Measurements from ENCODE around the gene MYRFL.
"Not testable (repeated sequence)": the region's sequence is repeated elsewhere in the genome, so short reads cannot be mapped to it uniquely, and the experiment has no call there.

The MYRFL gene

GRCh38 chr12:69824966-69825560 lies at the start of gene MYRFL:
MYRFL (plus strand) TSS chr12:69825227; CDS start chr12:69825518, 291 bp downstream.
- Mint-ChIP-seq H3K36me3 (ENCODE audit: low read depth) (no peaks in the 10 kb centered on the region), H3K4me1 (ENCODE audit: low read depth) (no peaks in the 10 kb centered on the region), H3K27ac (no peak within 1 kb of the TSS), H3K9me3 (no peaks in the 10 kb centered on the region), H3K27me3 (peaks cover 3% of the 10 kb centered on the region), H3K4me3 (no peak within 1 kb of the TSS)
- intact Hi-C loops (cut with micrococcal nuclease) = no loop called here

- Mint-ChIP-seq H3K9me3 (peaks cover 50% of the 10 kb centered on the region), H3K4me1 (ENCODE audit: low read depth) (no peaks in the 10 kb centered on the region), H3K4me3 (no peak overlapping the region), H3K36me3 (ENCODE audit: low read depth) (peaks cover 29% of the 10 kb centered on the region), H3K27me3 (no peaks in the 10 kb centered on the region), H3K27ac (no peak overlapping the region)
- intact Hi-C loops (cut with micrococcal nuclease) = no loop called here
Measured at GRCh38 chr12:69779928-69780327, 45.1 kb upstream of the MYRFL start.

GRCh38 chr12:69783365-69783764 lies 41.7 kb upstream of the MYRFL start:
- no peaks in the 10 kb centered on the region for H3K4me1 Mint-ChIP-seq (ENCODE audit: low read depth)
- H3K36me3 Mint-ChIP-seq (ENCODE audit: low read depth) = peaks cover 36% of the 10 kb centered on the region
- H3K27me3 Mint-ChIP-seq = no peaks in the 10 kb centered on the region
- no peak overlapping the region for H3K4me3 Mint-ChIP-seq
- H3K27ac Mint-ChIP-seq = no peak overlapping the region
- H3K9me3 Mint-ChIP-seq = peaks cover 50% of the 10 kb centered on the region
- intact Hi-C loops (cut with micrococcal nuclease) = no loop called here

GRCh38 chr12:69789351-69789750 lies 35.7 kb upstream of the MYRFL start:
- Mint-ChIP-seq H3K4me3 (no peak overlapping the region), H3K27me3 (no peaks in the 10 kb centered on the region), H3K9me3 (peaks cover 34% of the 10 kb centered on the region), H3K4me1 (ENCODE audit: low read depth) (no peaks in the 10 kb centered on the region), H3K27ac (no peak overlapping the region), H3K36me3 (ENCODE audit: low read depth) (peaks cover 8% of the 10 kb centered on the region)
- intact Hi-C loops (cut with micrococcal nuclease) = no loop called here

- H3K27ac Mint-ChIP-seq = no peak overlapping the region
Measured at GRCh38 chr12:69792533-69792932, 32.5 kb upstream of the MYRFL start.

GRCh38 chr12:69807101-69807897 lies 17.7 kb upstream of the MYRFL start:
- not testable (repeated sequence) for H3K27ac Mint-ChIP-seq

More at GRCh38 chr12:69792533-69792932, 32.5 kb upstream of the MYRFL start:
- Mint-ChIP-seq H3K9me3 (peaks cover 34% of the 10 kb centered on the region), H3K4me3 (no peak overlapping the region), H3K4me1 (ENCODE audit: low read depth) (no peaks in the 10 kb centered on the region), H3K36me3 (ENCODE audit: low read depth) (peaks cover 12% of the 10 kb centered on the region), H3K27me3 (no peaks in the 10 kb centered on the region)
- intact Hi-C loops (cut with micrococcal nuclease) = no loop called here

GRCh38 chr12:69810870-69811498 lies 14.0 kb upstream of the MYRFL start:
- H3K4me3 Mint-ChIP-seq = no peak overlapping the region
- H3K36me3 Mint-ChIP-seq (ENCODE audit: low read depth) = peaks cover 41% of the 10 kb centered on the region
- no peaks in the 10 kb centered on the region for H3K4me1 Mint-ChIP-seq (ENCODE audit: low read depth)
- H3K27ac Mint-ChIP-seq = no peak overlapping the region
- H3K27me3 Mint-ChIP-seq = no peaks in the 10 kb centered on the region
- H3K9me3 Mint-ChIP-seq = peaks cover 49% of the 10 kb centered on the region
- intact Hi-C loops (cut with micrococcal nuclease) = no loop called here

More at GRCh38 chr12:69807101-69807897, 17.7 kb upstream of the MYRFL start:
- intact Hi-C loops (cut with micrococcal nuclease); H3K4me1 Mint-ChIP-seq (ENCODE audit: low read depth); H3K27me3 Mint-ChIP-seq; H3K4me3 Mint-ChIP-seq: not testable (repeated sequence)
- peaks cover 43% of the 10 kb centered on the region for H3K36me3 Mint-ChIP-seq (ENCODE audit: low read depth)
- peaks cover 51% of the 10 kb centered on the region for H3K9me3 Mint-ChIP-seq

GRCh38 chr12:69816082-69816481 lies 8.9 kb upstream of the MYRFL start:
- intact Hi-C loops (cut with micrococcal nuclease) = no loop called here
- Mint-ChIP-seq H3K9me3 (peaks cover under 1% of the 10 kb centered on the region), H3K27me3 (no peaks in the 10 kb centered on the region), H3K27ac (no peak overlapping the region), H3K36me3 (ENCODE audit: low read depth) (no peaks in the 10 kb centered on the region), H3K4me3 (no peak overlapping the region), H3K4me1 (ENCODE audit: low read depth) (no peaks in the 10 kb centered on the region)

GRCh38 chr12:69821032-69821455 lies 4.0 kb upstream of the MYRFL start:
- Mint-ChIP-seq H3K36me3 (ENCODE audit: low read depth) (no peaks in the 10 kb centered on the region), H3K27ac (no peak overlapping the region), H3K9me3 (no peaks in the 10 kb centered on the region), H3K4me1 (ENCODE audit: low read depth) (no peaks in the 10 kb centered on the region), H3K27me3 (no peaks in the 10 kb centered on the region), H3K4me3 (no peak overlapping the region)
- intact Hi-C loops (cut with micrococcal nuclease) = no loop called here

GRCh38 chr12:69821456-69822159 lies 3.4 kb upstream of the MYRFL start:
- H3K27ac Mint-ChIP-seq = no peak overlapping the region
- no peaks in the 10 kb centered on the region for H3K27me3 Mint-ChIP-seq
- intact Hi-C loops (cut with micrococcal nuclease) = no loop called here
- no peaks in the 10 kb centered on the region for H3K9me3 Mint-ChIP-seq
- H3K4me1 Mint-ChIP-seq (ENCODE audit: low read depth) = no peaks in the 10 kb centered on the region
- no peak overlapping the region for H3K4me3 Mint-ChIP-seq
- no peaks in the 10 kb centered on the region for H3K36me3 Mint-ChIP-seq (ENCODE audit: low read depth)

- Mint-ChIP-seq H3K36me3 (ENCODE audit: low read depth) (no peaks in the 10 kb centered on the region), H3K9me3 (no peaks in the 10 kb centered on the region), H3K4me1 (ENCODE audit: low read depth) (no peaks in the 10 kb centered on the region), H3K27me3 (no peaks in the 10 kb centered on the region), H3K27ac (no peak overlapping the region), H3K4me3 (no peak overlapping the region)
- intact Hi-C loops (cut with micrococcal nuclease) = no loop called here
Measured at GRCh38 chr12:69822201-69822860, 2.7 kb upstream of the MYRFL start.

GRCh38 chr12:69824028-69824427 lies 999 bp upstream of the MYRFL start:
- intact Hi-C loops (cut with micrococcal nuclease) = no loop called here
- no peaks in the 10 kb centered on the region for H3K36me3 Mint-ChIP-seq (ENCODE audit: low read depth)
- no peaks in the 10 kb centered on the region for H3K9me3 Mint-ChIP-seq
- no peak overlapping the region for H3K27ac Mint-ChIP-seq
- H3K27me3 Mint-ChIP-seq = peaks cover under 1% of the 10 kb centered on the region
- no peaks in the 10 kb centered on the region for H3K4me1 Mint-ChIP-seq (ENCODE audit: low read depth)
- no peak overlapping the region for H3K4me3 Mint-ChIP-seq

- Mint-ChIP-seq H3K36me3 (ENCODE audit: low read depth) (no peaks in the 10 kb centered on the region), H3K4me1 (ENCODE audit: low read depth) (no peaks in the 10 kb centered on the region), H3K27me3 (peaks cover 8% of the 10 kb centered on the region), H3K9me3 (no peaks in the 10 kb centered on the region), H3K27ac (no peak overlapping the region), H3K4me3 (no peak overlapping the region)
- intact Hi-C loops (cut with micrococcal nuclease) = no loop called here
Measured at GRCh38 chr12:69828897-69829296, 3.9 kb downstream of the MYRFL start.
